Ishikawa (cell line): ENCODE measurements around the gene S100A1.

ENCODE experiments used
- CEBPB ChIP-seq: IDR thresholded peaks from 2 replicates; pipeline ENCODE4 v1.6.1; 2012
- CREB1 ChIP-seq: IDR thresholded peaks from 2 replicates; pipeline ENCODE4 v1.6.1; 2012; ENCODE audit warnings: low read depth
- EGR1 ChIP-seq: IDR thresholded peaks from 2 replicates; pipeline ENCODE4 v1.6.1; 2012
- EP300 ChIP-seq: IDR thresholded peaks from 2 replicates; pipeline ENCODE4 v1.6.1; 2012; ENCODE audit warnings: borderline replicate concordance
- FOXM1 ChIP-seq: IDR thresholded peaks from 2 replicates; pipeline ENCODE4 v1.6.1; 2012; ENCODE audit warnings: low read depth, borderline replicate concordance
- NFIC ChIP-seq: IDR thresholded peaks from 2 replicates; pipeline ENCODE4 v1.6.1; 2012
- RAD21 ChIP-seq: IDR thresholded peaks from 2 replicates; pipeline ENCODE4 v1.6.1; 2012; ENCODE audit warnings: low read depth
- TAF1 ChIP-seq: IDR thresholded peaks from 2 replicates; pipeline ENCODE4 v1.6.1; 2012; ENCODE audit warnings: low read depth, mild to moderate bottlenecking
- TCF12 ChIP-seq: IDR thresholded peaks from 2 replicates; pipeline ENCODE4 v1.6.1; 2012; ENCODE audit warnings: low read depth
- TEAD4 ChIP-seq: IDR thresholded peaks from 2 replicates; pipeline ENCODE4 v1.6.1; 2012
- YY1 ChIP-seq: IDR thresholded peaks from 2 replicates; pipeline ENCODE4 v1.6.1; 2012; ENCODE audit warnings: low read depth
- ZBTB7A ChIP-seq: IDR thresholded peaks from 2 replicates; pipeline ENCODE4 v1.6.1; 2012; ENCODE audit warnings: low read depth
- TF ChIP-seq, protein P1 (sequence below): IDR thresholded peaks from 2 replicates; pipeline ENCODE4 v1.6.1; 2012
- TF ChIP-seq, protein P2 (sequence below): IDR thresholded peaks from 2 replicates; pipeline ENCODE4 v1.6.1; 2012
- TF ChIP-seq, protein P3 (sequence below): IDR thresholded peaks from 2 replicates; pipeline ENCODE4 v1.6.1; 2012; ENCODE audit warnings: low read depth, mild to moderate bottlenecking

Gene S100A1

DNA sequence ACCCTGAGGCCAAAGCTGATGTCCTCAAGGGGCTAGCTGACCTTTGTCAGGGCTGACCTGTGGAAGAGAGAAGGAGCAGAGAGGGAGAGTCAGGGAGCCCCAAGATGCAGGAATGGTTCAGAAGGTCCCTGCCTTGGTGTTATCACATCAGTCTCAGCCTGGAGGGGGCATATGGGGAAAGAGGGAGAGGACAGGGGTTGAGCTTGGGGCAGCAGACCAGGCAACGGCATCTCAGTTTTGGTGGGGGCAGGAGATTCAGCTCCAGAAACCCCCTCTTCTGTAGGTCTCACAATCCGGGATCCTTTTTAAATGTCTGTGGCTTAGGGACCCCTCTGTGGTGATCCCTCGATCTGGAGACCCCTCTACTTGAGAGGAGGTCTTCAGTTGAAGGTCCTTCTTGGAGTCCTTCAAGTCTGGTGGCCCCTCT is 1.7 kb upstream of the S100A1 start:
- TF ChIP-seq TEAD4 (no peak), FOXM1 (no peak), EGR1 (no peak), ZBTB7A (no peak), RAD21 (no peak), TAF1 (no peak), EP300 (no peak), CEBPB (no peak), NFIC (no peak), CREB1 (no peak), YY1 (no peak)
- TF ChIP-seq, protein P1, sequence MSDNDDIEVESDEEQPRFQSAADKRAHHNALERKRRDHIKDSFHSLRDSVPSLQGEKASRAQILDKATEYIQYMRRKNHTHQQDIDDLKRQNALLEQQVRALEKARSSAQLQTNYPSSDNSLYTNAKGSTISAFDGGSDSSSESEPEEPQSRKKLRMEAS = no peak
- TF ChIP-seq, protein P2, sequence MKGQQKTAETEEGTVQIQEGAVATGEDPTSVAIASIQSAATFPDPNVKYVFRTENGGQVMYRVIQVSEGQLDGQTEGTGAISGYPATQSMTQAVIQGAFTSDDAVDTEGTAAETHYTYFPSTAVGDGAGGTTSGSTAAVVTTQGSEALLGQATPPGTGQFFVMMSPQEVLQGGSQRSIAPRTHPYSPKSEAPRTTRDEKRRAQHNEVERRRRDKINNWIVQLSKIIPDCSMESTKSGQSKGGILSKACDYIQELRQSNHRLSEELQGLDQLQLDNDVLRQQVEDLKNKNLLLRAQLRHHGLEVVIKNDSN = no peak

DNA sequence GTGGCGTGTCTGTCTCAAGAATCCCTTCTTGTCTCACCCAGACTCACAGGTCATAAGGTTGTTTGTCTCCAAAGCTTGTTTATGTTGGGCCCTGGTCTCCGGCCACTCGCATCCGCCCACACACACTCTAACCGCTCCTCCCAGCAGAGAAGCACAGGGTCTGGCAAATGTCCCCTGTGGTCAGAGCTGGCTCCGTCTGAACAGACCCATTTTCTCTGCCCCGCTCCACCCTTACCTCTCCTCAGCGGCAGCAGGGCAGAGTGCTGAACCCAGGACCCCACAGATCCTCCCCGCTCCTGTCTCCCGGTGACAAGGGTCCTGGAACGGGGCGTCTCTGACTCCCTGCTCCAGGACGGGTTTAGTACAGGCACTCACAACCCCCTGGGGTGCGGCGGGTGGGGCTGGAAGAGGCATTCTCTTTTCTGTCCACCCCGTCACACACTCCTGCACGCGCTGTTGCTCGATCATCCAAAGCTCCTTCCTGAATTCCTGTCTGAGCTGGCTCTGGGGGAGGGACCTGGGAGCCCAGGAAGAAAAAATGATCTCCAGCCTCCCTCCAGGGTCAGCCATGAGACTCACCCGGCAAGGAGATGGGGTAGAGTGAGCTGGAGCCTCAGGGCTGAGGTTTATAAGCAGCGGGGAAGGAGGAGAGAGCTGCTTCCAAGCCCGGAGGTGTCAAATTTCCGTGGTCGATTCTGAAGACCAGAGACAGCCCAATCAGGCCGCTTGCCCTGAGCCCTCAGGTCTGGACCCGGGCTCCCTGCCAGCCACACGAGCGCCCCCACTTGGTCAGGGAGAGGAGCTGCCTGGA is 1.1 kb upstream of the S100A1 start, which contains the start of gene S100A13:
Gene S100A13 (minus strand): TSS at position 602 of the 811 bp plus-strand sequence. CDS start 1,033 bp downstream, outside the sequence.
- TF ChIP-seq EGR1 (peak; percentile 92), NFIC (peak; percentile 88), CEBPB (no peak; the same call in 1 of the 2 replicates), TCF12 (peak; percentile 85), TEAD4 (peak; percentile 75), YY1 (peak; percentile 75), CREB1 (no peak), ZBTB7A (peak; percentile 47; the same call in 1 of the 2 replicates), RAD21 (peak; percentile 65; the same call in 1 of the 2 replicates), TAF1 (peak; percentile 71; the same call in 1 of the 2 replicates), EP300 (peak; percentile 72), FOXM1 (peak; percentile 62; the same call in 1 of the 2 replicates)
- TF ChIP-seq, protein P2 = no peak
- TF ChIP-seq, protein P1 = peak; percentile 84
- TF ChIP-seq, protein P3, sequence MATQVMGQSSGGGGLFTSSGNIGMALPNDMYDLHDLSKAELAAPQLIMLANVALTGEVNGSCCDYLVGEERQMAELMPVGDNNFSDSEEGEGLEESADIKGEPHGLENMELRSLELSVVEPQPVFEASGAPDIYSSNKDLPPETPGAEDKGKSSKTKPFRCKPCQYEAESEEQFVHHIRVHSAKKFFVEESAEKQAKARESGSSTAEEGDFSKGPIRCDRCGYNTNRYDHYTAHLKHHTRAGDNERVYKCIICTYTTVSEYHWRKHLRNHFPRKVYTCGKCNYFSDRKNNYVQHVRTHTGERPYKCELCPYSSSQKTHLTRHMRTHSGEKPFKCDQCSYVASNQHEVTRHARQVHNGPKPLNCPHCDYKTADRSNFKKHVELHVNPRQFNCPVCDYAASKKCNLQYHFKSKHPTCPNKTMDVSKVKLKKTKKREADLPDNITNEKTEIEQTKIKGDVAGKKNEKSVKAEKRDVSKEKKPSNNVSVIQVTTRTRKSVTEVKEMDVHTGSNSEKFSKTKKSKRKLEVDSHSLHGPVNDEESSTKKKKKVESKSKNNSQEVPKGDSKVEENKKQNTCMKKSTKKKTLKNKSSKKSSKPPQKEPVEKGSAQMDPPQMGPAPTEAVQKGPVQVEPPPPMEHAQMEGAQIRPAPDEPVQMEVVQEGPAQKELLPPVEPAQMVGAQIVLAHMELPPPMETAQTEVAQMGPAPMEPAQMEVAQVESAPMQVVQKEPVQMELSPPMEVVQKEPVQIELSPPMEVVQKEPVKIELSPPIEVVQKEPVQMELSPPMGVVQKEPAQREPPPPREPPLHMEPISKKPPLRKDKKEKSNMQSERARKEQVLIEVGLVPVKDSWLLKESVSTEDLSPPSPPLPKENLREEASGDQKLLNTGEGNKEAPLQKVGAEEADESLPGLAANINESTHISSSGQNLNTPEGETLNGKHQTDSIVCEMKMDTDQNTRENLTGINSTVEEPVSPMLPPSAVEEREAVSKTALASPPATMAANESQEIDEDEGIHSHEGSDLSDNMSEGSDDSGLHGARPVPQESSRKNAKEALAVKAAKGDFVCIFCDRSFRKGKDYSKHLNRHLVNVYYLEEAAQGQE = no peak

DNA sequence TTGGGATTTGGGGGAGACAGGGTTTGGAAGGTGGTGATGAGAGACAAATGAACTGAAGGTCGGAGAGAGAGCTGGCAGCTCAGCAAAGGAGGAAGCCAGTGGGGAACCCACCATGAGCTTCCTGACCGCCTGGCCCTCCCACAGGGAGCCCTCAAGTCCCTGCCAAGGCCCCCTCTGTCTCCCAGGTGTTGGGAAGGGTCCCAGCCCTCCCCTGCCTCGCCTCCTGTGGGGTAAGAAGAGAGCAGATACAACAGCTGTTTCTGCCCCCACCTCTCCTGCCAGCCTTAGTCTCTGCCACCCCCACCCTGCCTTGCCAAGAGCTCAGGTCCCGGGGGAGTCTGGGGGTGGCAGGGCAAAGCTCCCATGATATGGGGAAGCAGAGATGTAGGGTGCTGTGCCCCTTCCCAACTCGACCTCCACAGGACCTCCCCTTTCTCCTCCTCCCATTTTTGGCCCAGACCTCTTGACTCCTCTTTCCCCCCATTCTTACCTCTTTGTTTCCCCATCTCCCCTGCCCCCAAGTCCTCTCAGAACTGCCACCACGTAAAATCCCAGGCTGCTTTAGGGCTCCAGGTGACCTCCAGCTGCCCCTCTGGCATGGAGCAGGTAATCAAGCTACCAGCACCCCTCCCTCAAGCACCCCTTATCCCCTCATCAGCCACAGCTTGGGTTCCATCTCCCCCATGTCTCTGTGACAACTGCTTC is 556 bp downstream of the S100A1 start:
- TF ChIP-seq NFIC = no peak
- no peak for TF ChIP-seq YY1
- TF ChIP-seq, protein P3 = no peak
- no peak for TF ChIP-seq TCF12
- TF ChIP-seq, protein P1 = no peak
- no peak for TF ChIP-seq ZBTB7A
- TF ChIP-seq EP300 = no peak
- no peak for TF ChIP-seq TEAD4
- TF ChIP-seq RAD21 = no peak
- TF ChIP-seq TAF1 = no peak
- TF ChIP-seq CREB1 = no peak

DNA sequence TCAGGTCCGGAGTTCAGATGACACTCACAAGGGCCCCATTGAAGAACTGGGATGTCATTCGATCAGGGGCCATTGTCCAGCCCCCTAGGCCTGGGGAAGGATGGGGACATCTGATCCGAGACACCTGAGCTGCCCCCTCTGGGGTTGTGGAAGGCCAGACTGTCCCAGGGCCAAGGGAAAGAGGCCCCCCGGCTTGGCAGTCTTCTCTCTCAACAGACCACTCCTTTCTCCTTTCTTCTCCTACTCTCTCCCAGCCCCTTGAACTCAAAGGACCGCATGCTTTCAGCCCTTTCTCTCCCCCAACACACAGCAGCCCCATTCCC is 1.1 kb downstream of the S100A1 start:
- TF ChIP-seq, protein P3 = no peak
- TF ChIP-seq TCF12 (no peak), ZBTB7A (no peak), EP300 (no peak), FOXM1 (no peak), YY1 (no peak), TAF1 (no peak), CEBPB (no peak), RAD21 (no peak), EGR1 (no peak), CREB1 (no peak)
- TF ChIP-seq, protein P1 = no peak
